Testis (tissue), 3 donors: Measurements from ENCODE around the gene PSEN1. TPM values are rescaled to one million over a fixed set of nuclear protein-coding genes. Genes with fewer than 3 reads are reported as not detected.

Source experiments
- DNase-seq: peaks from one replicate; pipeline ENCODE4 v3.0.0-alpha.2; 2019
- H3K27ac ChIP-seq, 2 donors: fragments of 200-600 bp; sonication (generic); one replicate each; pipeline ENCODE4 v1.5.1; 2019
- H3K27me3 ChIP-seq: fragments of 200-600 bp; sonication (generic); one replicate; pipeline ENCODE4 v1.5.1; 2019
- H3K36me3 ChIP-seq: fragments of 200-600 bp; sonication (generic); one replicate; pipeline ENCODE4 v1.5.1; 2017; ENCODE audit warnings: low read depth; ENCODE audit errors: missing control alignments
- H3K4me1 ChIP-seq: fragments of 200-600 bp; sonication (generic); one replicate; pipeline ENCODE4 v1.5.1; 2019
- H3K4me3 ChIP-seq, 2 donors: fragments of 200-600 bp; sonication (generic); one replicate each; pipeline ENCODE4 v1.5.1; 2017 to 2019
- H3K9me3 ChIP-seq: fragments of 200-600 bp; sonication (generic); one replicate; pipeline ENCODE4 v1.5.1; 2017
- POLR2A ChIP-seq: fragments of 450-650 bp; IDR thresholded peaks from one replicate; pipeline ENCODE4 v1.6.1; 2017; ENCODE audit warnings: antibody characterized with exemption, mild to moderate bottlenecking, moderate library complexity
- WGBS, 2 donors: methylation state at CpG; one replicate each; pipeline ENCODE4 v1.1.5; 2018; 5-methylcytosine and 5-hydroxymethylcytosine counted together
- intact Hi-C: fragments of 100-400 bp; cut with DNase I; formaldehyde crosslinking; loops from one replicate; pipeline ENCODE4 v1.15.1; 2023; ENCODE audit warnings: low total_unique reads
- polyA plus RNA-seq: library from polyadenylated mRNA; stranded (reverse); fragments of 350-450 nt; fragmentation: Illumina TruSeq; extraction: RNeasy Lipid Tissue Mini Kit (QIAGEN cat#74804); gene quantifications from one replicate; pipeline ENCODE4 v1.2.3, GENCODE V29; 2014; ENCODE audit warnings: low read depth, low replicate concordance; ENCODE audit not compliant: insufficient read depth
- total RNA-seq, 2 donors: library from RNA; depleted of rRNA; stranded (reverse); fragments of >200 nt; gene quantifications; one replicate each; pipeline ENCODE4 v1.2.3, GENCODE V29; 2016
- TF ChIP-seq, protein P1 (sequence below), 3 experiments: fragments of 450-650 bp in 2 of 3; fragments of 200-600 bp in 1 of 3; sonication (generic) in 1 of 3; IDR thresholded peaks; one replicate each; pipeline ENCODE4 v1.5.1; 2016 to 2019; ENCODE audit warnings: antibody characterized with exemption in 3 of 3, mild to moderate bottlenecking in 2 of 3, moderate library complexity in 1 of 3

PSEN1 gene
- total and polyA plus RNA-seq, 3 donors from 2014 or later: 65.7 to 94.9 (median 78.4) TPM

DNA sequence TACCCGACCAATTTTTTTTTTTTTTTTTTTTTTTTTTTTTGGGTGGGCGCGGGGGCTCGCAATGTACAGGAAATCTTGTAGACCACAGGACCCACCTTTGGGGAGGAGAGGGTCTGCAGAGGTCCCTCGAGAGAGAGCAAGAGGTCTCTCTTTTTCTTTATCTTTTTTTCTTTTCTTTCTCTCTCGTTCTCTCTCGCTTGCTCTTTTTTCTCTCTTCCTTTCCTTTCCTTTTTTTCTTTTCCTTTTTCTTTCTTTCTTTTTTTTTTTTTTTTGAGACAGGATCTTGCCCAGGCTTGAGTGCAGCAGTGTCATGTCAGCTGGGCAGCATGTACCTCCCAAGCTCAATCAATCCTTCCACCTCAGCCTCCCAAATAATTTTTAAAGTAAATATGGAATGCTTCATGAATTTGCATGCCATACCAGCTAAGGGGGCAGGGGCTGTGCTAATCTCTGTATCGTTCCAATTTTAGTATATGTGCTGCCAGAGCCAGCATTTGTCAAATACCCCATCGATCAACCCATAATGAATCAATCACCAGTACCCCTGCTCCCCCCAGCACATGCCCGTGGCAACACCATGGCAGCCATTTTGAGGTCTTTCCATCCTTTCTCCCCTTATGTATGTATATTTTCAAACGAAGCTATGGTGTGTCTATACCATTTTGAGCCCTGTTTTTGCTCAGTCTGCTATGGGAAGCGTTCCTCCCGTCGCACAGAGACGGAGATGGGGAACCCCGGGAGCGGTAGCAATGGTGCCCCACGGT is 110.3 kb downstream of the PSEN1 start:
- H3K4me1 ChIP-seq: no peaks in the 10 kb centered on the region
- no peaks in the 10 kb centered on the region for H3K27me3 ChIP-seq
- WGBS, 2 donors: 54 to 64% methylated on average over 18 of the region's 18 CpGs
- peak overlapping the region in 1 of 2 donors; percentile 53 for H3K4me3 ChIP-seq
- no peaks in the 10 kb centered on the region for H3K9me3 ChIP-seq
- intact Hi-C loops: loop anchor here (10.0 kb wide), 1 partner anchor 648 kb away; no protein-coding TSS in a partner anchor
- DNase-seq: no peak
- H3K36me3 ChIP-seq: no peaks in the 10 kb centered on the region
- no peak overlapping the region for H3K27ac ChIP-seq
- TF ChIP-seq, protein P1, sequence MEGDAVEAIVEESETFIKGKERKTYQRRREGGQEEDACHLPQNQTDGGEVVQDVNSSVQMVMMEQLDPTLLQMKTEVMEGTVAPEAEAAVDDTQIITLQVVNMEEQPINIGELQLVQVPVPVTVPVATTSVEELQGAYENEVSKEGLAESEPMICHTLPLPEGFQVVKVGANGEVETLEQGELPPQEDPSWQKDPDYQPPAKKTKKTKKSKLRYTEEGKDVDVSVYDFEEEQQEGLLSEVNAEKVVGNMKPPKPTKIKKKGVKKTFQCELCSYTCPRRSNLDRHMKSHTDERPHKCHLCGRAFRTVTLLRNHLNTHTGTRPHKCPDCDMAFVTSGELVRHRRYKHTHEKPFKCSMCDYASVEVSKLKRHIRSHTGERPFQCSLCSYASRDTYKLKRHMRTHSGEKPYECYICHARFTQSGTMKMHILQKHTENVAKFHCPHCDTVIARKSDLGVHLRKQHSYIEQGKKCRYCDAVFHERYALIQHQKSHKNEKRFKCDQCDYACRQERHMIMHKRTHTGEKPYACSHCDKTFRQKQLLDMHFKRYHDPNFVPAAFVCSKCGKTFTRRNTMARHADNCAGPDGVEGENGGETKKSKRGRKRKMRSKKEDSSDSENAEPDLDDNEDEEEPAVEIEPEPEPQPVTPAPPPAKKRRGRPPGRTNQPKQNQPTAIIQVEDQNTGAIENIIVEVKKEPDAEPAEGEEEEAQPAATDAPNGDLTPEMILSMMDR (IDR thresholded peaks at IDR 0.05): no peak
- no peak for TF ChIP-seq POLR2A

DNA sequence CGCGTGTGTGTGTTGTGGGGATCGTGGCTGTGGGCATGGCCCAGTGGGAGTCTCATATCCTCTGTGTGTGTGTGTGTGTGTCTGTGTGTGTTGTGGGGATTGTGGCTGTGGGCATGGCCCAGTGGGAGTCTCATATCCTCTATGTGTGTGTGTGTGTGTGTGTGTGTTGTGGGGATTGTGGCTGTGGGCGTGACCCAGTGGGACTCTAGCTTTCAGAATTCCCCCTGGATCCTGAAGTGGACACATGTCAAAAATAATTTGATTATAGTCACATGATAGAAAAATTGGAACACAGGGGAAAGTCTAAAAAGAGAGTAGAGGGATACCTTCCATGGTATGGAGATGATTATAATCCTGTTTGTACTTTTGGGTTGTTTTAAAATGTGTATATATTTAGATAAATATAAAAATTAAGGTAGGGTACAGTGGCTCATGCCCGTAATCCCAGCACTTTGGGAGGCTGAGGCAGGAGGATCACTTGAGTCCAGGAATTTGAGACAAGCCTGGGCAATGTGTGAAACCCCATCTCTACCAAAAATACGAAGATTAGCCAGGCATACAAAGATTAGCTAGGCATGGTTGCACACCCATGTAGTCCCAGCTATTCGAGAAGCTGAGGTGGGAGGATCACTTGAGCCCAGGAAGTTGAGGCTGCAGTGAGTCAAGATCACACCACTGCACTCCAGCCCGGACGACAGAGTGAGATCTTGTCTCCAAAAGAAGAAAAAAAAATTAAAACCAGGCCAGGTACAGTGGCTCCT is 112.0 kb downstream of the PSEN1 start:
- H3K36me3 ChIP-seq: no peaks in the 10 kb centered on the region
- WGBS, 2 donors: 73 to 76% methylated on average over 9 of the region's 9 CpGs
- intact Hi-C loops: loop anchor here (10.0 kb wide), 1 partner anchor 647 kb away; no protein-coding TSS in a partner anchor

DNA sequence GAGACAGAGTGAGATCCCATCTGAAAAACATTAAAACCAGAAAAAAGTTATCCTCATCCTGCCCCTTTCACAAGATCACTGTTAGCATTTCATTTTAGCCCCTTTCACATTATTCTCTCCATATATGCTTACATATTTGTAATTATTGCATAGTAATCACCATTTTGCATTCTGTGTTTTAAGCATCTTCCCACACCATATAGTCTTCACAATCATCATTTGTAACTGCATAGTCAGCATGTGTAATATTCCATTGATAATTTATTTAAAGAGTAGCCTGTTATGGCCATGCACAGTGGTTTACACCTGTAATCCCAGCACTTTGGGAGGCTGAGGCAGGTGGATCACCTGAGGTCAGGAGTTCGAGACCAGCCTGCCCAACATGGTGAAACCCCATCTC is 112.8 kb downstream of the PSEN1 start:
- Histone ChIP-seq H3K4me1 (no peaks in the 10 kb centered on the region), H3K9me3 (no peaks in the 10 kb centered on the region), H3K27me3 (no peaks in the 10 kb centered on the region), H3K27ac (no peak overlapping the region), H3K4me3 (no peak overlapping the region), H3K36me3 (no peaks in the 10 kb centered on the region)
- no peak for DNase-seq
- intact Hi-C loops: loop anchor here (10.0 kb wide), 1 partner anchor 646 kb away; no protein-coding TSS in a partner anchor
- TF ChIP-seq POLR2A: no peak
- TF ChIP-seq, protein P1 (IDR thresholded peaks at IDR 0.05): no peak
- WGBS, 2 donors: 92 to 100% methylated on average over 1 of the region's 1 CpG

More for the DNA sequence above, 112.0 kb downstream of the PSEN1 start:
- H3K27ac ChIP-seq: no peak overlapping the region
- DNase-seq: no peak
- H3K4me1 ChIP-seq: no peaks in the 10 kb centered on the region
- H3K4me3 ChIP-seq: no peak overlapping the region
- H3K27me3 ChIP-seq: no peaks in the 10 kb centered on the region
- TF ChIP-seq, protein P1 (IDR thresholded peaks at IDR 0.05): no peak
- no peak for TF ChIP-seq POLR2A
- H3K9me3 ChIP-seq: no peaks in the 10 kb centered on the region

DNA sequence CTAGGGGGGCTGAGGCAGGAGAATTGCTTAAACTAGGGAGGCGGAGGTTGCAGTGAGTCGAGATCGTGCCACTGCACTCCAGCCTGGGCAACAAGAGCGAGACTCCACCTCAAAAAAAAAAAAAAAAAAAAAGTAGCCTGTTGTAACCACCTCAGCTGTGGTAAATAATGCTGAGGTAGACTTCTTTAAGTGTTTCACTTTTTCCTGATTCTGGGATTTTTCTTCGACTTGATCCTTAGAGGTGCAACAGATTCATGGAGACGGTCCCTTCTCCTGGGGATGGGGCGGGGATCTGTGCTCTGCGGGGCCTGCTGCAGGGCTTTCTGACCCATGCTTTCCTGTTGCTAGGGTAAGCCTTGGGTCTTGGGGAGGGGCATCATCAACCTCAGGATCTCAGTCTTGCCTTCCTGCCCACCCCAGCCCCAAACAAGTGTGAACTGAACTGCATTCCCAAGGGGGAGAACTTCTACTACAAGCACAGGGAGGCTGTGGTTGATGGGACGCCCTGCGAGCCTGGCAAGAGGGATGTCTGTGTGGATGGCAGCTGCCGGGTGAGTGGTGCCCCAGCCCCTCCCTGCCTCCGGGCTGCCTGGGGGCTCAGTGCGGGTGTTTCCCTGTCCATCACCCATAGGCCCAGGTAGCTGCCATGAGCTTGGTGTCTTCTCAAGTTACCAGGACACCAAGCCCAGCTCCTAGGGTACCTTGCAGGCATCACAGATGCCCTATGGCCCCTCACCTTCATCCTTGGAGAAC is 113.4 kb downstream of the PSEN1 start:
- H3K27ac ChIP-seq: no peak overlapping the region
- H3K9me3 ChIP-seq: no peaks in the 10 kb centered on the region
- intact Hi-C loops: loop anchor here (10.0 kb wide), 1 partner anchor 645 kb away; no protein-coding TSS in a partner anchor
- H3K27me3 ChIP-seq: no peaks in the 10 kb centered on the region
- no peaks in the 10 kb centered on the region for H3K4me1 ChIP-seq
- TF ChIP-seq, protein P1 (IDR thresholded peaks at IDR 0.05): no peak
- no peak for TF ChIP-seq POLR2A
- 94% methylated on average over 13 of the region's 13 CpGs for WGBS, 2 donors
- no peak overlapping the region for H3K4me3 ChIP-seq
- no peak for DNase-seq
- H3K36me3 ChIP-seq: no peaks in the 10 kb centered on the region
